GM10847 (cell line): Measurements from ENCODE around the gene BRMS1.

Experiments
- POLR2A ChIP-seq: IDR thresholded peaks from 2 replicates; pipeline ENCODE4 v1.6.1; 2011; ENCODE audit not compliant: insufficient read length; ENCODE audit errors: extremely low read depth

Gene BRMS1, protein sequence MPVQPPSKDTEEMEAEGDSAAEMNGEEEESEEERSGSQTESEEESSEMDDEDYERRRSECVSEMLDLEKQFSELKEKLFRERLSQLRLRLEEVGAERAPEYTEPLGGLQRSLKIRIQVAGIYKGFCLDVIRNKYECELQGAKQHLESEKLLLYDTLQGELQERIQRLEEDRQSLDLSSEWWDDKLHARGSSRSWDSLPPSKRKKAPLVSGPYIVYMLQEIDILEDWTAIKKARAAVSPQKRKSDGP

DNA sequence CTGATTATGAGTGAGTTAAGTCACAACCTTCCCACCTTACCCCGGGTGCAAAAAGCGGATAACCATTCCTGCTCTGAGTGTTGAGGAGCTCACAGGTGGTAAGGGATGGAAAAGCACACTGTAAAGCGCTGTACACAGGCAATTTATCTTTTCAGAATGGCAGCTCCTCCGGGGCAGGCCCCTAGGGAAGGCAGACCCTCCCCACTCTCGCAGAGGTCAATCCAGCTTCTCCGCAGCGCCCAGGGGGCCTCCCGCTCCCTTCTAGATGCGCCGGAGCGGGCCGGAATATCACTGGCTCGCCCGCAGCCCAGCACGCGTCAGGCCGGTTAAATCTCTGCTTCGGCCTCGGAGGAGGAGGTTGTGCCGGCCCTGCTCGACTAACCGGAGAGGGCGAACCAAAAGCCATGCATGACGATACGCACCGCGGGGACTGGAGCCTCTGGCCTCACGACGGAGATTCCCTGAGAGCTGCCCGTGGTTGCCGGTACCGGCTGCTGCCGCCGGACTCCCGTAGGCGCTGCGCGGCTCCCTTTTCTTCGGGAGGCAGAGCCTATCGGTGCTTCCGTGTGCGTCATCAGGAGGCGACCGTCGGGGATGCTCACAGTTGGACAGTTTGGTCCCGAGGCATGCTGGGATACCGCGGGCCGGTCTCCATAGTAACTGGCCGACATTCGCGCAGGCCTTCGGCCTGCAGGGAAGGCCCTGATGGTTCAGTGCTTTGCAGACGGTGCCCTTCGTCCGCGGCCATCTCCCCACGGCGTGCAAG, at the start of gene BRMS1:
Gene BRMS1 (minus strand): TSS at position 555 of the 766 bp plus-strand sequence. CDS start 2,870 bp downstream, outside the sequence.
- peak; percentile 90 for TF ChIP-seq POLR2A

DNA sequence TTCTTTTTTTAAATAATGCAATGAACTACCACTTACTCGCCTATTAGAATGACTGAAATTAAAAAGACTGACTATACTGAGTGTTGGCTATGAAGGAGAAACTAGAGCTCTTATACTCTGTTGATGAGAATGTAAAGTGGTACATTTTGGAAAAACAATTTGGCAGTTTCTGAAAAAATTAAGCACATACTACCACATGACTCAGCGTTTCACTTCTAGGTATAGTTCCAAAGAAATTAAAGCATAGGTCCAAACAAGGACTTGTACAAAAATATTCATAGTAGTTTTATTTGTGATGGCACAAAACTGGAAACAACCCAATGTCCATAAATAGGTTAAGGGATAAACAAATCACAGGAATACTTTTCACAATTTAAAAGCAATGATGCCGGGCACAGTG, 49.0 kb upstream of the BRMS1 start:
- TF ChIP-seq POLR2A: no peak

DNA sequence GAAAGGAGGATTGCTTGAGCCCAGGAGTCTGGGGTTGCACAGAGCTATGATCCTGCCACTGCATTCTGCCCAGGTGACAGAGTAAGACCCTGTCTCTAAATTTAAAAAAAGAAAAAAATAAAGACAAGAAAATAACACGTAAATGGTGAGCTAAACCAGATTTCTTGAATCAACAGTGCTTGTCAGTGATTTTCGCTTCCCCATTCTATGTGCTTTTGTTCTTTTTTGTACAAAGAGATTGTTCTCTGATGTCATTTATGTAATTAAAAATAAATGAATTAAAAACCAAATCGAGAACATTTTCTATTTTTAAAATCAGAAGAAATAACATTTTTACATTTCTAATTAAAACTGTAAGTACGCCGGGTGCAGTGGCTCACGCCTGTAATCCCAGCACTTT, 46.4 kb upstream of the BRMS1 start:
- no peak for TF ChIP-seq POLR2A

DNA sequence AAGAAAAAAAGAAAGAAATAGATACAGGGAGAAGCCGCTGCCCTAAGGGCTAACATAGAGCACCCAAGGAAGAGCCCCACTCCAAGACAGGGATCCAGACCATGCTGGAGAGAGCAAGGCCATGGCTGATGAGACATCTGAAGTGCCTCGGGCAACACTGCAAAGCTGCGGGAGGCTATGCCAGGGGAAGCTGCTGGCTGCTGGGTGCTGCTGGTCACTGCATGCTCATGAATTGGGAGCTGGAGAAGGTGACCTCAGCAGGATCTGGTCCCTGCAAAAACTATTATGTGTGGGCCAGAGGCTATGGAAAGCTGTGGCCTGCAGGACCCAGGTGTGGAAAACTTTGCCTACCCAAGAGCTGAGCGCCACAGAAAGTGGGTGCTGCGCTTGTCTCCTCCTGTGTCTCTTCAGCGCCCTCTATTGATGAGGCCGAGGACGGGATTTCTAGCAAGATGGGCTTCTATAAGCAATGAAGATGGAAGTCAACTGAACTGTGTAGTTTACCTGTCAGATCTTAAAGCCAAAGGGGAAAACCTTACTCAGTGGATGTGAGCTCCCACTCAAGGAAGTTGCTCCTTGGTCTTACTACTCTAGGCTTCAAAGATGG, 44.0 kb upstream of the BRMS1 start:
- TF ChIP-seq POLR2A: no peak

DNA sequence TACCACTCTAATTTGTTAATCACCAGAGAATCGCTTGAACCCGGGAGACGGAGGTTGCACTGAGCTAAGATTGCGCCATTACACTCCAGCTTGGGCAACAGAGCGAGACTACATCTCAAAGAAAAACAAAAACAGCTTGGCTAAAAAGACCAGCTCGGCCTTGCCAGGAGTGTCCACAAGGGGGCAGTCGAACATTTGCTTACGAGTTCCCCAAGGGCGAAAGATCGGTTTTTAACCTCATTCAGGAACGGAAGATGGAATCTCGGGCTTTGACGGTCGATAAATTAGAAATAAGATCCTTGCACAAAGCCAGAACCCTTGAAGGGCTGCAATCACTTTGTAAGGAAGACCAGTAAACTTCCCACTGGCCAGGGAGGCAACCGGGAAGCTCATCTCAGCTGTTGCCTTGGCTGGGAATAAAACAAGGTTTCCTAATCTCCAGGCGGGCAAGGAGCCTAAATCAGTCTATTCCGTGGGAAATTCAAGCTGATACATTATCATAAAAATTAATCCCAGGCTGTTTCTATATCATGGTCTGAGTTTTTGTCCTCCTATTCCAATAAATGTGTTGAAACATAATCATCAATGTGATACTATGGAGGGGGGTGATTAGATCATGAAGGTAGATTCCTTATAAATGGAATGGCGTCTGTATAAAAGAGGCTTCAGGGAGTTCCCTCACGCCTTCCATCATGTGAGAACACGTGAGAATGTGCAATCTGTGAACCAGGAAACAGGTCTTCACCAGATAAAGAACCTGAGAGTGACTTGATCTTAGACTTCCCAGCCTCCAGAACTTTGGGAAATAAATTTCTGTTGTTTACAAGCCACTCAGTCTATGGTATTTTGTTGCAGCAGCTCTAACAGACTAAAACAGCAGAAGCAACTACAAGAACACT, 41.5 kb upstream of the BRMS1 start:
- TF ChIP-seq POLR2A: no peak

DNA sequence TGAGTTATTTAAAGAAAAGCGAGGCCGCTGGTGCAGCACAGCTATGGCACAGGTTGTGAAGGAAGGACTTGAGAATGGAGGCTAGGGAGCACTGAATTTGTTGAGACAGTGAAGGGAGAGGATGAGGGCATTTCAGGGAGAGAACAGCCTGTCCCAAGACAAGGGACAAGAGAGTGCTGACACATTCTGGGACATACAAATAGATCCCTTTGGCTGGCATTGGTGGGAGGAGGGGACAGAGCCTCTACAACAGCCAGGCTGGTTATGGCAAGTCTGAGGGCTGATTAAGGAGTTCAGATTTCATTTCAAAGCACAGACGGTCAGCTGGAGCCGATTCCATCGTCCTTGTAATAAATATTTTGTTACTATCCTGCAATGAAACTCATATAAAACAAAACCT, 28.4 kb upstream of the BRMS1 start:
- TF ChIP-seq POLR2A: no peak

DNA sequence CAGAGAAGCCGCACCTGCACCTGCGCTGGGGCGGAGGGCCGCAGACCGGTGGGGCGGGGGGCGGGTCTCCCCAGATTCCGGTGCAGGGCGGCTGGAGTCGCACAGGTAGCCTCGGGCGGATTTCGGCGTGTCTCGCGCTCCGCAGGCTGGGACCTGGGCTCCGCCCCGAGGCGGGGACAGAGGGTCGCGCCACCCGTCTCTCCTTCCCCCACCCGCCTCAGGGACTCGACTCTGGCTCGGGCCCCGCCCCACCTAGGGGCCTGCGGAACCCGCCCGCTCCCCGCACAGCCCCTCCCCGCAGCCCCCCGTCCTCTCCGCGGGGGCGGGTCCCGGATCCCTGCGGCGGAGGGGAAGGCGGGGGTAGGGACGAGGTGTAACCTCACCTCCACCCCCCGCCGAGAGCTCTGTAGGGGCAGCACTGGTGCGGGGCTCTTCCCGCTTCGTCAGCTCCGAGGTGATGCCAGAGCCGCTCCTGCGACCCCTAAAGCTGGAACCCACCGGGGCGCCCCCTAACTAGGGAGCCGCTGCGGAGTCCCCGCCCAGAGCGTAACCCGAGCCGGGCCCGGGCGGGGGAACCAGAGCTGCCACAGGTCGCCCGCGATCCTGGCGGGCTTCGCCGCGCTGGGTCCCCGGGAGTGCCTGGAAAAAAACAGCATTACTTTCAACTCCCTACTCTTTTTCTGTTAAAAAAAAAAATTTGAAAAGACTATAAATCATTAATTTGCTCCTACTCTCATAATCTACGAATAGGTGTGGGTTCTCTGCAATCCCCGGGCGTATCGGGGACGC, 26.9 kb upstream of the BRMS1 start, which contains the start of gene SLC29A2:
Gene SLC29A2 (minus strand): TSS at position 134 of the 789 bp plus-strand sequence. CDS start 169 bp downstream, outside the sequence.
- TF ChIP-seq POLR2A: no peak

DNA sequence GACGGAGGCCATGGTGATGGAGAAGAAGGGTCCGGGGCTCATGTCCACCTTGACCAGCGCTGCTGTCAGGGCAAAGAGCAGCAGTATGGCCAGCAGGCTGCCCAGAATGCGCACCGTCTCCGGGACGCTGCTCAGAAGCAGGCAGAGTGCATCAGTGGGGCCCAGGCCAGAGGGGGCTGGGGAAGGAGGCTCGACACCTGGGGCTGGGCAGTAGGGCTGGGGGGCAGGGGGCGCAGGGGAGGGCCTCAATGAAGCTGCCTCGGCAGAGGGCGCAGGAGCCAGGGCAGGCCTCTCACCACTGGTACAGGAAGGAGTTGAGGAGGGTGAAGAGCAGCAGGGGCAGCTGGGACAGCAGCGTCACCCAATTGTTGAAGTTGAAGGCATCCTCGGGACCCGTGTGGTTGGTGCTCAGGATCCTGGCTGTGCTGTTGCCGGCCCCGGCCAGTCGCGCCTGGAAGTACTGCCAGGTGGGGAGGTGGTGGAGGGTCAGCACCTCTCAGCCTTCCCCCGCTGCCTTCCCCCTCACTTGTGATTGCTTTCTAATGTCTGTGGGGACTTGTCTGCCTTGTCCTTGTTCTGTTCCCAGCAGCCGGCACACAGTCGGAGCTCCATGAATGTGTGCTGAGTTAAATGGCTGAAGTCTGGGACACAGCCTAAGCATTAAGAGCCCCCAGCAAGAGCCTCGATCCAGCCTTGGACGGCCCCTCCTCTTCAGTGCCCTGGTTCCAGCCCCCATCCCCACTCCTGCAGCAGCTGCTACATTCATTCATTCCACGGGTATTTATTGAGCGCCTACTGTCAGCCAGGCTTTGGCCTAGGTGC, 24.4 kb upstream of the BRMS1 start:
- TF ChIP-seq POLR2A: no peak

DNA sequence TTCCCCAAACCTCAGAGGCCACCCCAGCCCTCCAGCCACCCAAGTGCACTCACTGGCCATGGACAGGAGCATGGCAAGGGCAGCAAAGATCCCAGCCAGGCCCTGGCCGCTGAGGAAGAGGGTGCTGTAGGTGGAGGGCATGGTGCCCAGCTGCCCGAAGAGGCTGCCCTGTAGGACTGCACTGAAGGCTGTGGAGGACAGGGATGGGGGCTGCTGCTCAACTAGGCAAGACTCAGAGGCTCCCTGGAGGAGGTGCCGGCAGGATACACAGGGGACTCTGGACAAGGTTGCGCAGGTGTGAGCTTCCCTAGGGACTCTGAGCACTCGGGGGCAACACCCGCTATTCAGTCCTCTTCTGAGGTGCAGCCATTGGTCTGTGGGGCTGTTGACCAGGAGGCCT, 23.6 kb upstream of the BRMS1 start:
- TF ChIP-seq POLR2A: no peak

DNA sequence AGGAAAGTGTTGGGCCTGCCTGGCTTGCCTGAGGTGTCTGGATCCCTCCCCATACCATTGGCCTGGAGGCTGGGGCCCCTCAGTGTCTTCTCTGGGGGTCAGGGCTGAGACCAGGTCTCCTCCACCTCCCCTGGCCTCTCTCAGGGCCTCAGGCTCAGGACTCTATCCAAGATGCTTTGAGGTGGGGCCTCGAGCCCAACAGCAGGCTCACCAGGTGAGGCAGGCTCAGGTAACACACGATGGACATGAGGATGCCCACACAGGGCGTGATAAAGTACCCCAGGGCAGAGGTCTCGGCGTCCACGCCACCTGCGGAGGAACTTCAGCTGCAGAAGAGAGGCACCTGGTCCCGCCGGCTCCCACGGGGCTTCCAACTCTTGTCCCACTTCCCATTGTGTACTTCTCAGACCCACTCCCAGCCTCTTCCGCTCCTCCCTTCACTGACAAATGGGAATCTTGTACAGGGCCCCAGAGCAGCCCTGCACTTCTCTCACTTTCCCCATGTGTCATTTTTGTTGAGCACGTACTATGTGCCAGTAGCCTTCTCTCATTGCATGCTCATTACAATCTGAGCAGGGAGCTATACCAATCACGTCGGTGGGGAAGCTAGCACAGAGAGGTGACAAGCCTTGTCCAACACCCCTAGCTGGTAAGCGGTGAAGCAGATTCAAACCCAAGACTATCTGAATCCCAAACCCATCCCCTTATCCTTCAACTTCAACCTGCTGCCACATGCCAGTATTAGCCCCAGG, 22.8 kb upstream of the BRMS1 start:
- TF ChIP-seq POLR2A: no peak

DNA sequence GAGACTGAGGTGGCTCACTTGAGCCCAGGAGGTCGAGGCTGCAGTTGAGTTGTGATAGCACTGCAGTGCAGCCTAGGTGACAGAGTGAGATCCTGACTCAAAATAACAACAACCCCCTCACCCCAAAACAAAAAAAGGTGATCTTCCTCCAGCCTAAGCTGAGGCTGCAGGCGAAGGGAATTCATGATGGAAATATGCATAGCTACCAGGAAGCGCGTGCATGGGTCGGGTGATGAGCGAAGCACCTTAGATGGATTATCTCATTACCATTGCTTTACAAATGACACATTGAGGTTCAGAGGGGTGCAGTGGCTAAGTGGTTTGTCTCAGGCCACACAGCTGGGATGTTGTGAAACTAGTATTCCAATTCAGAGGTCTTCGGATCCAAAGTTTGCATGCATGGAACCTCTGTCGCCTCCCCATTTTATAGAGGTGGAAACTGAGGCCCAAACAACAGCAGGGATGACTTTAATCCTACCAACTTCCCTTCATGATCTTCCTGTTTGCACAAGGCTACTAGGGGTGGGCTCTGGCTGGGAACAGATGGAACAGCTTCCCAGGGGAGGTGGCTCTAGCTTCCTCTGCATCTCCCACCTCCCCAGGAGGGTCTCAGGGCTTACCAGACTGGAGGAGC, 22.1 kb upstream of the BRMS1 start:
- TF ChIP-seq POLR2A: no peak
